B cell (primary cell): ENCODE measurements around the gene FAM236C. TPM values are rescaled to one million over a fixed set of nuclear protein-coding genes. Genes with fewer than 3 reads are reported as not detected.
"Not testable (repeated sequence)": the region's sequence is repeated elsewhere in the genome, so short reads cannot be mapped to it uniquely, and the experiment has no call there.

Experiments used
- ATAC-seq: fragments of 200-7000 bp; cut with Tn5 transposase; one replicate; pipeline ENCODE4 v1.10.0; 2021; ENCODE audit warnings: low read depth, mild to moderate bottlenecking, moderate number of reproducible peaks, moderate library complexity
- CTCF ChIA-PET: fragments of 350-600 bp; sonication (Branson Sonifier 250); formaldehyde crosslinking; loops from one replicate; lab custom pipeline; 2021; ENCODE audit warnings: antibody characterized with exemption, inconsistent platforms; lab: Charles Lee
- POLR2A ChIA-PET: fragments of 350-600 bp; sonication (Branson Sonifier 250); formaldehyde crosslinking; loops from one replicate; lab custom pipeline; 2021; ENCODE audit warnings: antibody characterized with exemption; lab: Charles Lee
- DNase-seq: peaks from one replicate; pipeline ENCODE4 v3.0.0; 2013
- H2AFZ ChIP-seq: 2 replicates; pipeline ENCODE4 v1.6.1; 2012; ENCODE audit warnings: mild to moderate bottlenecking, low read depth, low read length; ENCODE audit not compliant: insufficient read depth, poor library complexity, severe bottlenecking
- H3K27ac ChIP-seq, 2 donors: 1 replicate in 1 of 2; 2 replicates in 1 of 2; pipeline ENCODE4 v1.5.1; 2012 to 2013; ENCODE audit warnings: low read length in 2 of 2, mild to moderate bottlenecking in 2 of 2, moderate library complexity in 1 of 2
- H3K27me3 ChIP-seq, 4 experiments: fragments of 200-600 bp in 1 of 4; sonication (generic) in 1 of 4; replicated peaks in 1 of 4; 1 replicate in 2 of 4; 2 replicates in 2 of 4; pipeline versions ENCODE4 v1.6.1 to v1.7.0; 2013 to 2016; ENCODE audit warnings: low read length in 3 of 4, mild to moderate bottlenecking in 2 of 4, mixed read lengths in 1 of 4, moderate library complexity in 1 of 4; ENCODE audit not compliant: insufficient read depth in 4 of 4, control insufficient read depth in 3 of 4; ENCODE audit errors: control extremely low read depth in 1 of 4
- H3K36me3 ChIP-seq, 2 experiments: replicated peaks in 1 of 2; 1 replicate in 1 of 2; 2 replicates in 1 of 2; pipeline versions ENCODE4 v1.6.1 to v1.7.1; 2013; ENCODE audit warnings: low read length in 1 of 2; ENCODE audit not compliant: insufficient read depth in 2 of 2, control insufficient read depth in 1 of 2; ENCODE audit errors: control extremely low read depth in 1 of 2, extremely low read depth in 1 of 2
- H3K4me1 ChIP-seq, 2 donors: fragments of 200-600 bp in 1 of 2; sonication (generic) in 1 of 2; 1 replicate in 1 of 2; 2 replicates in 1 of 2; pipeline versions ENCODE4 v1.5.1 to v1.6.1; 2013 to 2017; ENCODE audit warnings: low read length in 2 of 2; ENCODE audit not compliant: control insufficient read depth in 2 of 2, insufficient read depth in 2 of 2
- H3K4me2 ChIP-seq: replicated peaks from 2 replicates; pipeline ENCODE3; 2012; ENCODE audit warnings: mild to moderate bottlenecking, low read depth, low read length; ENCODE audit not compliant: poor library complexity, severe bottlenecking
- H3K4me3 ChIP-seq, 5 experiments: fragments of 200-600 bp in 1 of 5; sonication (generic) in 1 of 5; 1 replicate in 3 of 5; 2 replicates in 2 of 5; pipeline versions ENCODE4 v1.5.1 to v1.7.0; 2011 to 2016; ENCODE audit warnings: low read length in 4 of 5, mild to moderate bottlenecking in 4 of 5, low read depth in 2 of 5, control low read depth in 1 of 5, moderate library complexity in 1 of 5; ENCODE audit not compliant: insufficient read depth in 1 of 5; ENCODE audit errors: control extremely low read depth in 1 of 5, extremely low read depth in 1 of 5
- H3K79me2 ChIP-seq: fragments of 200-600 bp; sonication (generic); one replicate; pipeline ENCODE4 v1.6.0; 2016; ENCODE audit warnings: low read length; ENCODE audit not compliant: control insufficient read depth, insufficient read depth
- H3K9ac ChIP-seq: fragments of 200-600 bp; sonication (generic); 2 replicates; pipeline ENCODE4 v1.6.1; 2017; ENCODE audit warnings: mild to moderate bottlenecking, low read length, moderate library complexity
- H3K9me3 ChIP-seq, 3 donors: one replicate each; pipeline versions ENCODE4 v1.6.1 to v1.7.1; 2013; ENCODE audit warnings: low read length in 2 of 3; ENCODE audit not compliant: control insufficient read depth in 2 of 3, insufficient read depth in 1 of 3; ENCODE audit errors: control extremely low read depth in 1 of 3
- H4K20me1 ChIP-seq: 2 replicates; pipeline ENCODE4 v1.6.0; 2012; ENCODE audit warnings: mild to moderate bottlenecking, low read length; ENCODE audit not compliant: insufficient read depth, control insufficient read depth, poor library complexity, severe bottlenecking
- H3K27ac Mint-ChIP-seq: one replicate; pipeline ENCODE4 v1.8.0; 2021; ENCODE audit warnings: mixed read lengths
- H3K27me3 Mint-ChIP-seq: one replicate; pipeline ENCODE4 v1.8.0; 2021; ENCODE audit warnings: mixed read lengths
- H3K4me1 Mint-ChIP-seq: one replicate; pipeline ENCODE4 v1.8.0; 2021; ENCODE audit warnings: mixed read lengths
- H3K4me3 Mint-ChIP-seq: one replicate; pipeline ENCODE4 v1.8.0; 2021; ENCODE audit warnings: mixed read lengths
- H3K9me3 Mint-ChIP-seq: one replicate; pipeline ENCODE4 v1.8.0; 2022; ENCODE audit warnings: mixed read lengths; ENCODE audit not compliant: insufficient read depth
- WGBS: methylation state at CpG from one replicate; pipeline ENCODE4 v1.1.5; 2013; ENCODE audit warnings: missing lambda C conversion rate; ENCODE audit not compliant: insufficient coverage; 5-methylcytosine and 5-hydroxymethylcytosine counted together
- intact Hi-C: fragments of 100-400 bp; cut with micrococcal nuclease; formaldehyde crosslinking; loops from one replicate; pipeline ENCODE4 v1.10.0; 2022
- polyA minus RNA-seq: library from RNA; depleted of rRNA, polyadenylated mRNA; stranded (reverse); fragments of >200 nt; gene quantifications from 2 replicates; pipeline ENCODE4 v1.2.3, GENCODE V29; 2012
- polyA plus RNA-seq: library from polyadenylated mRNA; depleted of rRNA; stranded (reverse); fragments of >200 nt; gene quantifications from 2 replicates; pipeline ENCODE4 v1.2.3, GENCODE V29; 2012
- total RNA-seq, 2 donors: library from RNA; stranded (reverse); fragments of 120-200 nt in 1 of 2; gene quantifications; 1 replicate in 1 of 2; 2 replicates in 1 of 2; pipeline versions ENCODE4 v1.2.3 to v1.2.4, GENCODE V29; 2013 to 2022

Gene FAM236C
- total RNA-seq: not detected in 2 replicates
- total RNA-seq (2013): not detected
- polyA plus RNA-seq: not detected in 2 replicates
- polyA minus RNA-seq: not detected in 2 replicates

GRCh38 chrX:72912315-72912714, at the start of gene FAM236C:
TSS of gene FAM236C (plus strand) at chrX:72912615. CDS start at chrX:72912715, 100 bp downstream.
- H3K9ac ChIP-seq, H4K20me1 ChIP-seq, H3K4me3 ChIP-seq, H2AFZ ChIP-seq, H3K27me3 ChIP-seq, ATAC-seq, H3K4me2 ChIP-seq, H3K27ac Mint-ChIP-seq, H3K27ac ChIP-seq, DNase-seq, H3K79me2 ChIP-seq, H3K36me3 ChIP-seq, H3K9me3 Mint-ChIP-seq, H3K4me3 Mint-ChIP-seq, H3K4me1 Mint-ChIP-seq, intact Hi-C loops, POLR2A ChIA-PET, H3K27me3 Mint-ChIP-seq, H3K9me3 ChIP-seq, CTCF ChIA-PET, H3K4me1 ChIP-seq: not testable (repeated sequence)
- WGBS: no CpG with 5 or more reads among the region's 13 CpGs

- ATAC-seq, POLR2A ChIA-PET, H3K4me1 ChIP-seq, H3K9me3 Mint-ChIP-seq, H3K27ac Mint-ChIP-seq, DNase-seq, H3K27ac ChIP-seq, H3K4me1 Mint-ChIP-seq, H3K9me3 ChIP-seq, H3K4me2 ChIP-seq, intact Hi-C loops, H3K36me3 ChIP-seq, H3K4me3 ChIP-seq, H3K9ac ChIP-seq, H3K4me3 Mint-ChIP-seq, H3K27me3 Mint-ChIP-seq, H3K27me3 ChIP-seq, H3K79me2 ChIP-seq, H2AFZ ChIP-seq, H4K20me1 ChIP-seq, CTCF ChIA-PET: not testable (repeated sequence)
- no CpG with 5 or more reads among the region's 2 CpGs for WGBS
Measured at GRCh38 chrX:72882898-72883297, 29.5 kb upstream of the FAM236C start.

- H3K27ac Mint-ChIP-seq, H3K27me3 ChIP-seq, intact Hi-C loops, POLR2A ChIA-PET, CTCF ChIA-PET, H4K20me1 ChIP-seq, H3K4me3 Mint-ChIP-seq, DNase-seq, H3K27me3 Mint-ChIP-seq, ATAC-seq, H3K9me3 ChIP-seq, H3K9ac ChIP-seq, H3K9me3 Mint-ChIP-seq, H3K27ac ChIP-seq, H3K36me3 ChIP-seq, H3K4me1 Mint-ChIP-seq, H3K4me3 ChIP-seq, H3K79me2 ChIP-seq, H3K4me1 ChIP-seq, H3K4me2 ChIP-seq, H2AFZ ChIP-seq: not testable (repeated sequence)
- no CpG with 5 or more reads among the region's 14 CpGs for WGBS
Measured at GRCh38 chrX:72889740-72890139, 22.7 kb upstream of the FAM236C start.

- H3K4me2 ChIP-seq, DNase-seq, H3K27me3 ChIP-seq, H3K4me3 ChIP-seq, H3K9ac ChIP-seq, H3K27ac ChIP-seq, H3K9me3 ChIP-seq, H2AFZ ChIP-seq, H3K4me1 Mint-ChIP-seq, ATAC-seq, H4K20me1 ChIP-seq, H3K9me3 Mint-ChIP-seq, H3K4me3 Mint-ChIP-seq, intact Hi-C loops, POLR2A ChIA-PET, H3K79me2 ChIP-seq, H3K4me1 ChIP-seq, H3K36me3 ChIP-seq, CTCF ChIA-PET, H3K27ac Mint-ChIP-seq, H3K27me3 Mint-ChIP-seq: not testable (repeated sequence)
- WGBS: no CpG with 5 or more reads among the region's 5 CpGs
Measured at GRCh38 chrX:72916096-72916495, 3.7 kb downstream of the FAM236C start.
